ENCODE results near the gene SLC22A4.

Gene SLC22A4

DNA sequence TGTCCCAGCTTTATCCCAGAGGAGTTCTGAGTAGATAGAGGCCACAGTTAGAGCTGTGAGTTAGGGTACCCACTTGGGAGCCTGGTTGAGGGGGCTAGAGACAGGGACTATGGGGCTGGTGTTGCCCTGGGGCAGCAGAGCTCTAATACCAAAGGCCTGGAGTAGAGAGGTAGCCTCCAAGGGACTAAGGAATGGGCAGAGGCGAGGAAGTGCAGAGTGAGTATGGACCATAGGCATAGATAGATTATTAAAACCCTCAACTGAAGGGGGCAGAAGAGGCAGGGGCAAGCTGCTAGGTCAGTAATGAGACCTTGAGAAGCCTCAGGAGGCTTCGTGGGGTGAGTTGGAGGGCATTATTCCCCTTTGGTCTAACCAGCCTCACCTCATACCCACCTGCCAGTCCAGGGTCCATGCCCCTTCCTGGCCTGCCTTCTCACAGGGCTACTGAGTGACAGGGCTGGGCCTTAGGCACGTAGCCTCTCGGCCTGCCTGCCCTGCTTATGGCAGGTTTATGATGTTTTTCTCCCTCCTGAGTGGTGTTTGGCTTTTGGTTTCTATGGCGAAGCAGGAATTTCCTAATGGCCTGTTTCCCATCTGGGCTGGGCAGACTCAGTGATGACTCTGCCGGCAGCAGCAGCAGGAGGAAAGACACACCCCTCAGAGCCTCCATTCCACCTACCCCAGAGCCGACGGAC lies 28.7 kb upstream of the SLC22A4 start:
- TF ChIP-seq, protein P1, sequence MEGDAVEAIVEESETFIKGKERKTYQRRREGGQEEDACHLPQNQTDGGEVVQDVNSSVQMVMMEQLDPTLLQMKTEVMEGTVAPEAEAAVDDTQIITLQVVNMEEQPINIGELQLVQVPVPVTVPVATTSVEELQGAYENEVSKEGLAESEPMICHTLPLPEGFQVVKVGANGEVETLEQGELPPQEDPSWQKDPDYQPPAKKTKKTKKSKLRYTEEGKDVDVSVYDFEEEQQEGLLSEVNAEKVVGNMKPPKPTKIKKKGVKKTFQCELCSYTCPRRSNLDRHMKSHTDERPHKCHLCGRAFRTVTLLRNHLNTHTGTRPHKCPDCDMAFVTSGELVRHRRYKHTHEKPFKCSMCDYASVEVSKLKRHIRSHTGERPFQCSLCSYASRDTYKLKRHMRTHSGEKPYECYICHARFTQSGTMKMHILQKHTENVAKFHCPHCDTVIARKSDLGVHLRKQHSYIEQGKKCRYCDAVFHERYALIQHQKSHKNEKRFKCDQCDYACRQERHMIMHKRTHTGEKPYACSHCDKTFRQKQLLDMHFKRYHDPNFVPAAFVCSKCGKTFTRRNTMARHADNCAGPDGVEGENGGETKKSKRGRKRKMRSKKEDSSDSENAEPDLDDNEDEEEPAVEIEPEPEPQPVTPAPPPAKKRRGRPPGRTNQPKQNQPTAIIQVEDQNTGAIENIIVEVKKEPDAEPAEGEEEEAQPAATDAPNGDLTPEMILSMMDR (IDR thresholded peaks at IDR 0.05; ENCODE audit: extremely low read depth, missing control alignments): no peak
- DNase-seq (ENCODE audit: low spot score): peak; percentile 8

DNA sequence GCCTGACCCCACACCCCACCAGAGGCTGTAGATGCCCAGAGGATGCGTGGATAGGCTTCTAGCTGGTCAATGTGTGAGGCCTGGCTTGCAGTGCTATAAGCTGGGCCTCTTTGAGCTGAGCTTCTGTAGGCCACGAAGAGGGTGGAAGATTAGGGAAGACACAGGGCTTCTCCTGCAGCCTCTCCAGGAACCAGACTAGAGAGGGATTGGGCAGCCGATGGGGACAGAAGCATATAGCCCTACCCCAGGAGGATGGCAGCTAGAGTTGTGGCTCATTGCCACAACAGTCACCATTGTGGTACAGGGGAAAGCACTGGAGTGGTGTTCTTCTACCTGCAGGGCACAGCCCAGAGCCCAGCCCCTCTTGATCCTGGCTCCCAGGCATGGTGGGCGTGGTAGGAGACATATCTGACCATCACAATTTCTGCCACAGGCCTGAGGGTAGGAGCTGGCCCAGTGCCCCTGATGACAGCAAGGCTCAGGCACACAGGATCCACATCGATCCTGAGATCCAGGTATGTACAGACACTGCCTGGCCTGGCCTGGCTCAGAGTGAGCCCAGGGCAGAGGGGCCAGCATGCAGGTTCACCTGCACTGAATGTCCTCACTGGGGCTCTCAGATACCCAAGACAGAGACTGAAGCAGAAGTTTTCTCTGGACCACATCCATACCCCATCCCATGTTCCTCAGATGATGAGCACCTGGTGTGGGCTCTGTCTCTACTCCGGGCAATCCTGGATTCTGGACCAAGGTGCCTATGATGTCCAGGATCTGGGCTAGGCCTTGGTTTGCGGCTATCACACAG lies 28.0 kb upstream of the SLC22A4 start:
- peak; percentile 8 for DNase-seq (ENCODE audit: low spot score)
- TF ChIP-seq, protein P1 (IDR thresholded peaks at IDR 0.05; ENCODE audit: extremely low read depth, missing control alignments): no peak

DNA sequence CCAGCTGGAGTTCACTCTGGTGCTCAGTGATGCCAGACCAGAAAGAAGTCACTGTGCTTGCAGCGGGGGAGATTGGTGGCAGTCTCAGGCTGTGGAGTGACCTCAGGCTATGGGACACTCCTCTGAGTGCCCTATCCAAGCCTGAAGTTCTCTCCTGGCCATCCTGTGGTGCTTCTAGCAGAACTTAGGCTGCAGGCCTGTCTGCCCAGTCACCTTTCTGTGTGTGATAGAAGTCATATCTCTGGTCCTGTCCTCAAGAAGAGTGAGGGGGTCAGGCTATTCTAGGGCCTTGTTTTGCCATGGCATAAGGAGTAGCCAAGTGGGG lies 27.4 kb upstream of the SLC22A4 start:
- TF ChIP-seq, protein P1 (IDR thresholded peaks at IDR 0.05; ENCODE audit: extremely low read depth, missing control alignments): no peak
- no peak for DNase-seq (ENCODE audit: low spot score)

DNA sequence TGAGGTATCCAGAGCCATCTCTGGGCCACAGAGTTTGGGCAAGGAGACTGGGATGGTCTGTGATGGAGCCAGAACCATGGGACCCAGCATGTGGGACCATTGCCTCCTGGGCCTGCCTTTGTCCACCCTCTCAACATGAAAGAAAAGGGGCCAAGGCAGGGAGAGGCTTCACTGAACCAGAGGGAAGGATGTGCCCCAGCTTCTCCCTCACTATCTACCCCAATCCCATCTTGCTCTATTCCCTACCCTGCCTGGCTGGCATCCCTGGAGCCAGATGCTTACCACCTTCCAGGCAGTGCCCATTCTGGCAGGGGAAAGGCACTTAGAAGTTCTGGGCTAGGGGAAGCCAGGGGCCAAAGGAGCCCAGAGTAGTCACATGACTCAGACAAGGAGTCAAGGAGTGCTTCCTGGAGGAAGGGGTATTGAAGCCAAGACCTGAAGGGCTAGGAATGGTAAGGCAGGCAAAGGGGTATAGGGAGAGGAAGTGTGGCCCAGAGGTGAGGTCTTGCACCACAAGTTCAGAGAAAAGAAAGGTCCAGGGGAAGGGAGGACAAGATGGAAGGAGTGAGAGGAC lies 26.9 kb upstream of the SLC22A4 start:
- TF ChIP-seq, protein P1 (IDR thresholded peaks at IDR 0.05; ENCODE audit: extremely low read depth, missing control alignments): no peak
- DNase-seq (ENCODE audit: low spot score): no peak

DNA sequence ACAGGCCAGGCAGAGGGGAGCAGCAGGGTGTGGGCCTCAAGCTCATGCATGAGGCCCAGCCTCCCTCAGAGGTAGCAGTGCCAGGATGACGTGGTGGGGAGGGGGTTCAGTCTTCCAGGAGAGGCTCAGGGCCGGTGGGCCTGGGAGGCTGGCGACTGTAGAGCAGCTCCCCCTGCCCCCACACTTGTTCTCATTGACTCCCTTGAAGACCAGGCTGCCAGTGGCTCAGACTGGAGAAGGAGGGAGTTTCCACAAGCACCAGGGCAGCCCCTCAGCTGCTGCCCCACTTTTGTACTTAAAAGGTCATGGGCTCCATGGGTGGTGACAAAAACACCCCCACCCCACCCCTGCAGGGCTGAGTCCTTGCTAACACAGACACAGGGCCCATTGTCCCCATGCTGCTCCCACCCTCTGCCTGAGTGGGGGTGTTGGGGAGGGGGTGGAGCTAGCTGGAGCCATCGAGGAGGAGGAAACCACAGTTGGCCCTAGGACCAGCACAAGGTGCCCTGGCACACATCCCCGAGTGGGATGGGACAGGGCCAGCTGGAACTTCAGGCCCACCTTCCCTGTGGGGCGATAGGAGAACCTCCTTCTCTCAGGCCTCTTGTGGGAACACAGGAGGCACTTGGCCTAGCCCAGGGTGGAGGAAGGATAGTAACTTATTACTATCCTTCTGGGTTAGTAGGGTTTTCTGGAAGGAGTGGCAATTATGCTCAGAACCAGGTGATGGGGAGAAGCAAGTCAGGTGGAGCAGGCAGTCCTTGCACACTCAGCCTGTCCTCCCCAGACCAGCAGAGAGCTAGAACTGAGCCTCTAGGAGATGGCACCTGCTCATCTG lies 26.0 kb upstream of the SLC22A4 start:
- DNase-seq (ENCODE audit: low spot score): no peak
- TF ChIP-seq, protein P1 (IDR thresholded peaks at IDR 0.05; ENCODE audit: extremely low read depth, missing control alignments): no peak

DNA sequence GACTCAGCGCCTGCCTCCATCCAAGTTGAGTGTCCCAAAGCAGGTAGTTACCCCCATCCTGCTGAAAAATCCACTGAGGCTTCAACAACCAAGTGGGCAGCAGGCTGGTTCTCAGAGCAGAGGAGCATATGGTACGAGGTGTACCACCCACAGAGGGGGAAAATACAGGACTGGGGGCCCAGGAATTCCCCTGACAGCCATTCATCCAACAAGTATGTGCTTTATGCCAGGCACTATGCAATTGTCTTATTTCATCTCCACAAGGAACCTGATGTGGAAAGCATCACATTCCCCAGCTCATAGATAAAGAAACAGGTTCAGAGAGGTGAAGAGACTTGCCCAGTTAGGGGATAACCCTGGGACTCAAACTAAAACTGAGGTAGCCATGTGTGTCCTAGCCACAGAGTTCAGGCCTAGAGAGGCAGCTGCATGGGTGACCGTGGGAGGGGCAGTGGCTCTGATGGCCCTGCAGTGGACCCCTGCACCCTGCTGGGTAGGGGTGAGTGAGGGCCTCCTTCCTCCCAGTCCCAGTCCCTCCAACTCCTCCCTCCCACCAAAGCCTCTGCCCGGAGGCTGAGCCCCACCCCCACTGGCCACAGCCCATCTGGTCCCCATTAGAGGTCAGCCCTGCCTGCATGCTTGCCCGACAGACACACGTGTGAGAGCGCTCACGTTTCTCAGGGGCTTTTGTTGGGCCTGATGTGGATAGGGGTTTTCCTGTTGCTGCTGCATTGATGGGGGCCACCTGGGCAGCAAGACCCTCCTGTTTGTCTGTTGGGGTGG lies 25.2 kb upstream of the SLC22A4 start:
- DNase-seq (ENCODE audit: low spot score): peak; percentile 80

More for the DNA sequence above, 25.2 kb upstream of the SLC22A4 start:
- TF ChIP-seq, protein P1 (IDR thresholded peaks at IDR 0.05; ENCODE audit: extremely low read depth, missing control alignments): no peak
